Upper lobe of left lung (tissue), 6 donors: Measurements from ENCODE around the gene TET3. TPM values are rescaled to one million over a fixed set of nuclear protein-coding genes. Genes with fewer than 3 reads are reported as not detected.
A peak's percentile ranks its signal among the peaks of the same experiment; 100 is the strongest.

Experiments used
- ATAC-seq, 2 donors: fragments of 200-7000 bp; cut with Tn5 transposase; one replicate each; pipeline ENCODE4 v1.9.1; 2022; ENCODE audit warnings: mild to moderate bottlenecking in 2 of 2, moderate library complexity in 2 of 2; ENCODE audit not compliant: low FRiP score in 2 of 2
- DNase-seq, 2 donors: peaks; one replicate each; pipeline ENCODE4 v3.0.0-alpha.2; 2019 to 2020
- H3K27ac ChIP-seq, 4 donors: fragments of 200-600 bp; sonication (generic); one replicate each; pipeline ENCODE4 v1.5.1; 2016 to 2019
- H3K27me3 ChIP-seq, 4 donors: fragments of 200-600 bp; sonication (generic); one replicate each; pipeline ENCODE4 v1.5.1; 2017 to 2019
- H3K36me3 ChIP-seq, 4 donors: fragments of 200-600 bp; sonication (generic); one replicate each; pipeline ENCODE4 v1.5.1; 2016 to 2019
- H3K4me1 ChIP-seq, 4 donors: fragments of 200-600 bp; sonication (generic); one replicate each; pipeline ENCODE4 v1.5.1; 2018 to 2019
- H3K4me3 ChIP-seq, 4 donors: fragments of 200-600 bp; sonication (generic); one replicate each; pipeline ENCODE4 v1.5.1; 2017 to 2019; ENCODE audit warnings: mild to moderate bottlenecking in 2 of 4, moderate library complexity in 1 of 4
- H3K9me3 ChIP-seq, 4 donors: fragments of 200-600 bp; sonication (generic); one replicate each; pipeline ENCODE4 v1.5.1; 2018 to 2019
- CTCF ChIP-seq, 6 experiments: fragments of 450-650 bp in 4 of 6; fragments of 200-600 bp in 2 of 6; sonication (generic) in 2 of 6; IDR thresholded peaks; one replicate each; pipeline ENCODE4 v1.5.1; 2016 to 2019; ENCODE audit warnings: antibody characterized with exemption in 6 of 6
- EP300 ChIP-seq, 4 donors: sonication (generic); formaldehyde crosslinking; IDR thresholded peaks; one replicate each; pipeline ENCODE4 v1.5.1; 2017; ENCODE audit warnings: antibody characterized with exemption in 4 of 4, control low read depth in 2 of 4
- POLR2A ChIP-seq, 4 donors: fragments of 450-650 bp; IDR thresholded peaks; one replicate each; pipeline ENCODE4 v1.5.1; 2016 to 2017; ENCODE audit warnings: antibody characterized with exemption in 4 of 4, mild to moderate bottlenecking in 2 of 4
- POLR2AphosphoS5 ChIP-seq, 2 donors: sonication (generic); formaldehyde crosslinking; IDR thresholded peaks; one replicate each; pipeline ENCODE4 v1.5.1; 2017; ENCODE audit warnings: antibody characterized with exemption in 2 of 2
- WGBS, 2 donors: methylation state at CpG; one replicate each; pipeline ENCODE4 v1.1.5; 2017 to 2018; 5-methylcytosine and 5-hydroxymethylcytosine counted together
- total RNA-seq, 6 donors: library from RNA; depleted of rRNA in 4 of 6; stranded (reverse); fragments of >200 nt in 4 of 6; gene quantifications; one replicate each; pipeline versions ENCODE4 v1.1.0 to v1.2.1, GENCODE V29; 2016 to 2021
- donor health status: DM: no; HTN: no; CAD: no; lungs with moderate emphysema.
- donor health status: DM: no; HTN: yes; CAD: no; lungs with severe emphysema.

The TET3 gene
- total RNA-seq, 6 donors from 2014 or later = 17.3 to 53.4 (median 23.6) TPM

GRCh38 chr2:74025971-74026612 lies 41.4 kb downstream of the TET3 start:
- H3K27me3 ChIP-seq = no peaks in the 10 kb centered on the region
- H3K4me3 ChIP-seq = no peak overlapping the region
- H3K27ac ChIP-seq = peak overlapping the region in 2 of 4 donors; percentile 21 to 59
- no peaks in the 10 kb centered on the region for H3K36me3 ChIP-seq
- DNase-seq (no peak), ATAC-seq (peak in 1 of 2 donors; percentile 52)
- peaks cover 2 to 29% (median 17%) of the 10 kb centered on the region in 4 donors for H3K4me1 ChIP-seq
- 59 to 61% methylated on average over 3 to 6 of the region's 6 CpGs for WGBS, 2 donors
- no peak for TF ChIP-seq POLR2AphosphoS5 (IDR thresholded peaks at IDR 0.05)
- TF ChIP-seq EP300 (IDR thresholded peaks at IDR 0.05) = no peak
- TF ChIP-seq CTCF (IDR thresholded peaks at IDR 0.05) = no peak
- no peak for TF ChIP-seq POLR2A (IDR thresholded peaks at IDR 0.05)
- no peaks in the 10 kb centered on the region for H3K9me3 ChIP-seq

DNA sequence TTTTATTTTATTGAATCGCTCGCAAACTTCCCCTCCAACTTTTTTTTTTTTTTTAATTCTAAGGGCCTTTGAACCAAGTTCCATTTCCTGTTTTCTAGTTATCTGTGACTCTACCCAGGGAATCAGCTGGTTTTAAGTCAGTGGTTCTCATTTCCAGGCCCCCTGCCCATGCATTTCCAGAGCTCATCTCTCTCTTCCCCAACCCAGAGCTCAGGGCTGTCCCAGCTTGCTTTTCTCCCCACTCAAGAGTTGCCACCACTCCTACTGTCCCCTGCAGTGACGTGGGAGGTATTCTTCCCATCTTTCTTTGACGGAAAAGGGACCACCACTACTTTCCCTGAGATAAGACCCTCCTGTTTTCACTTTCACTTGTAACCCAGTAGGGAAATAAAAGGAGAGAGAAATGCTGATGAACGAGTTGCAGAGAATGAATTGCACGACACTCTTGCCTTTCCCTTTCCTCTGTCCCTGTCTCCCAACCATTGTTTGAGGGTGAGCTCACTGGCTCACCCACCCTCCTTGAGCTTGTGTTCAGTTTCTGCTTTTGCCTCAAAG lies 42.1 kb downstream of the TET3 start:
- peaks cover 7 to 30% (median 17%) of the 10 kb centered on the region in 4 donors for H3K4me1 ChIP-seq
- H3K27me3 ChIP-seq = no peaks in the 10 kb centered on the region
- H3K9me3 ChIP-seq = no peaks in the 10 kb centered on the region
- no peak for TF ChIP-seq POLR2AphosphoS5 (IDR thresholded peaks at IDR 0.05)
- no peak for TF ChIP-seq CTCF (IDR thresholded peaks at IDR 0.05)
- no peak for TF ChIP-seq EP300 (IDR thresholded peaks at IDR 0.05)
- TF ChIP-seq POLR2A (IDR thresholded peaks at IDR 0.05) = no peak
- 55 to 70% methylated on average over 6 of the region's 6 CpGs for WGBS, 2 donors
- DNase-seq (no peak), ATAC-seq (peak in 1 of 2 donors; percentile 58)
- no peak overlapping the region for H3K4me3 ChIP-seq
- H3K27ac ChIP-seq = peak overlapping the region in 3 of 4 donors; percentile 7 to 45 (median 8)
- H3K36me3 ChIP-seq = no peaks in the 10 kb centered on the region

DNA sequence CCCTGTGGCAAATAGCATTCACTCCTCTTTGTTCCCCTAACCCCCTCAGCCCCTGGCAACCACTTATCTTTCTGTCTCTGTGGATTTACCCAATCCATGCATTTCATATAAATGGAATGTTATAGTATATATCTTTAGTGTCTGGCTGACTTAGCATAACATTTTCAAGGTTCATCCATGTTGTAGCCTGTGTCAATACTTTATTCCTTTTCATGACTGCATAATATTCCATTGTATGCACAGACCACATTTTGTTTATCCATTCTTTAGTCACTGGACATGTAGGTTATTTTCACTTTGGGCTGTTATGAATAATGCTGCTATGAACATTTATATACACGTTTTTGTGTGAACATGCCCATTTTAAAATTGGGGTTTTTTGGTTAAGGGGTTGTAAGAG lies 42.8 kb downstream of the TET3 start:
- Histone ChIP-seq H3K9me3 (no peaks in the 10 kb centered on the region), H3K4me1 (peaks cover 14 to 37% (median 24%) of the 10 kb centered on the region in 4 donors), H3K27ac (no peak overlapping the region), H3K36me3 (no peaks in the 10 kb centered on the region), H3K4me3 (no peak overlapping the region), H3K27me3 (no peaks in the 10 kb centered on the region)
- 95% methylated on average over 1 of the region's 1 CpG for WGBS, 2 donors
- no peak for ATAC-seq
- TF ChIP-seq POLR2AphosphoS5 (IDR thresholded peaks at IDR 0.05) = no peak
- TF ChIP-seq CTCF (IDR thresholded peaks at IDR 0.05) = no peak
- TF ChIP-seq EP300 (IDR thresholded peaks at IDR 0.05) = no peak
- TF ChIP-seq POLR2A (IDR thresholded peaks at IDR 0.05) = no peak
- no peak for DNase-seq

DNA sequence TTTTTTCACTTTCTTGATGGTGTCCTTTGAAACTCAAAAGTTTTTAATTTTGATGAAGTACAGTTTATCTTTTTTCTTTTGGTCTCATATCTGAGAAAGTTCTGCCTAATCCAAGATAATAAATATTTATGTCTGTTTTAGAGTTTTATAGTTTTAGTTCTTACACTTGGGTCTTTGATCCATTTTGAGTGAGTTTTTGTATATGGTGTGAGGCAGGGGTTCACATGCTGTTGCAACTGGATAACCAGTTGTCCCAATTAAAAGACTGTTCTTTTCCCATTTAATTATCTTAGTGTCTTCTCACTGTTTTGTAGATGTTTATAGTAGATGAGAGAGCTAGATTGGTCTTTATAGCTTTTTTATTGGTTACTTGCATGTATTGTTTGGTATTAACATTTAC lies 43.6 kb downstream of the TET3 start:
- no peak overlapping the region for H3K4me3 ChIP-seq
- TF ChIP-seq POLR2AphosphoS5 (IDR thresholded peaks at IDR 0.05) (no peak), EP300 (IDR thresholded peaks at IDR 0.05) (no peak), POLR2A (IDR thresholded peaks at IDR 0.05) (no peak), CTCF (IDR thresholded peaks at IDR 0.05) (no peak)
- H3K27me3 ChIP-seq = no peaks in the 10 kb centered on the region
- no peak overlapping the region for H3K27ac ChIP-seq
- ATAC-seq (no peak), DNase-seq (no peak)
- H3K9me3 ChIP-seq = no peaks in the 10 kb centered on the region
- H3K36me3 ChIP-seq = no peaks in the 10 kb centered on the region
- peaks cover 17 to 44% (median 29%) of the 10 kb centered on the region in 4 donors for H3K4me1 ChIP-seq

- peaks cover 17 to 44% (median 29%) of the 10 kb centered on the region in 4 donors for H3K4me1 ChIP-seq
- no peaks in the 10 kb centered on the region for H3K9me3 ChIP-seq
- ATAC-seq = no peak
- H3K27me3 ChIP-seq = no peaks in the 10 kb centered on the region
- H3K27ac ChIP-seq = no peak overlapping the region
- no peak for TF ChIP-seq POLR2AphosphoS5 (IDR thresholded peaks at IDR 0.05)
- no peak for TF ChIP-seq EP300 (IDR thresholded peaks at IDR 0.05)
- TF ChIP-seq CTCF (IDR thresholded peaks at IDR 0.05) = no peak
- no peak for TF ChIP-seq POLR2A (IDR thresholded peaks at IDR 0.05)
- no peak for DNase-seq
- no peaks in the 10 kb centered on the region for H3K36me3 ChIP-seq
- H3K4me3 ChIP-seq = no peak overlapping the region
Observed at GRCh38 chr2:74028741-74029140, 44.0 kb downstream of the TET3 start.
